ENCODE data around the gene NR3C1.

The NR3C1 gene

DNA sequence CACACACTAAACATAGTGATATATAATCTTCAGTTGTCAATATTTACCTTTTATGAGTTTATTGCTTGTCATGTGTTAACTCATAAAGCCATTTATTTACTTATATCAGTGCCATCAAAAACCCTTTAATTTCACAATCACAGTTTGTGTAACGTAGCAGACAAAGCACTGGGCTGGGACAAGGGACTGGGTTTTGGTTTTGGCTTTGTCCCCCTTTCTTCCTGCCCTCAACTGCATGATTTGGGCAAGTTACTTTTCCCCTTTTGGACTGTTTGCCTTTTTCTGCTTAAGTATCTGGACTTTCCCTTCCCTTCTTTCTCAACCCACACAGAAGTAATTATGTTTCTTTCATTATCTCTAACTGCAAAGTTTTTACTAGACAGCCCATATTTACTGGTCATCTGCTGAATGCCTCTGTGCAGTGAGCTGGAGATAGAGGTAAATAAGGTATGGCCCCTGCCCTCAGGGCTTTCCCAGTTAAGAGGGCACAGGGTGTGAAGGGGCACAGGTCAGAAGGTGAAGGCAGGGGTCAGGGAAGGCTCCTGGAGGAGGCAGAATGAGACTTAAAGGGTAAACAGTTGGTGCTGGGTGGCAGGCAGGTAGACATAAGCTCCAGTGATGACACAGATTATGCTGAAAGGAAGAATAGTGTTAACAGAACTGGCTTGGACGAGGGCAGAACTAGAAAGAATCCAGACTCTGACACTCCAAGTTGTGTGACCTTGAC lies 14.8 kb upstream of the NR3C1 start:
- DNase-seq, result no peak

DNA sequence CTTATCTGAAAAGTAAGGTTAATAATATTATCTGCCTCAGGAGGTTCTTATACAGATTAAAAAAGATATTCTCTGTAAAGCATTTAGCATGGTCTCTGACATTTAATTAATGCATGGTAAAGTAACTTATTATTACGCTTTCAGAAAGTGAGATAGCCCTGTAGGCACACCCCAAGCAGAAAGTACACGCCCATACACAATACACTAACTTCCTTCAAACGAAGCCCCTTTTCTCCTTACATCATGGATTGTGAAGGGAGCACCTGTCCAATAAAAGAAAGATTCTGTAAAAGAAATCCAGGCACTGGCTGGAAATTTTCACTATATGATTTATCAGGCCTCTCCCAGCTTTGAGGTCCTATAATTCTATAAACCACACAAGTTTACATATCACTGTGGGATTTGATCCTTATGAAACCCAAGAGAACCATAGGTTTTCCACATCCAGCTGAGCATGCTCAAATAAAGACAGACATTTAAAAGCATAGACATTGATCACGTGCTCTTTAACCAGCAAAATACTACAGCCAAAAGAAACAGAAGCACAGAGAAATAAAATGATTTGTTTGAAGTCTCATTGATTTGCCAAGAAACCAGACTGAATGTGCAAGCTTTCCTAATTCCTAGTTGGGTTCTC lies 14.1 kb upstream of the NR3C1 start:
- no peak for DNase-seq

DNA sequence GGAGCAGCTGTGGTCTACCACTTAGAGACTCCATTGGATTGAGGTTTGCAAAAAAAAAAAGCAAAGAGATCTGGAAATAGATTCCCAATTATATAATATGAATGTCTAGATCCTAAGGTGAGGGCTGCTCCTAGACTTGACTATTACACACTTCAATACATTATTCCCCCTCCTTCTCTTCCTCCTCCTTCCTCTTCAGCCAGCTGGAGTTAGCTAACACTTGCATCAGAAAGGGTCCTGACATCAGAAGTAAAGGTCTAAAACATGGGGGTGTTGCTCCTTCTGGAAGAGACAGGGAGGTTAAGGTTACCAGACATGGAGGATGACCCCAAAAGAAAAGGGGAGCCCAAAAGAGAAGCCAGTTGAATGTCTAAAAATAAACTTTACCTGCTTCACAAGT lies 12.9 kb upstream of the NR3C1 start:
- DNase-seq, result no peak

DNA sequence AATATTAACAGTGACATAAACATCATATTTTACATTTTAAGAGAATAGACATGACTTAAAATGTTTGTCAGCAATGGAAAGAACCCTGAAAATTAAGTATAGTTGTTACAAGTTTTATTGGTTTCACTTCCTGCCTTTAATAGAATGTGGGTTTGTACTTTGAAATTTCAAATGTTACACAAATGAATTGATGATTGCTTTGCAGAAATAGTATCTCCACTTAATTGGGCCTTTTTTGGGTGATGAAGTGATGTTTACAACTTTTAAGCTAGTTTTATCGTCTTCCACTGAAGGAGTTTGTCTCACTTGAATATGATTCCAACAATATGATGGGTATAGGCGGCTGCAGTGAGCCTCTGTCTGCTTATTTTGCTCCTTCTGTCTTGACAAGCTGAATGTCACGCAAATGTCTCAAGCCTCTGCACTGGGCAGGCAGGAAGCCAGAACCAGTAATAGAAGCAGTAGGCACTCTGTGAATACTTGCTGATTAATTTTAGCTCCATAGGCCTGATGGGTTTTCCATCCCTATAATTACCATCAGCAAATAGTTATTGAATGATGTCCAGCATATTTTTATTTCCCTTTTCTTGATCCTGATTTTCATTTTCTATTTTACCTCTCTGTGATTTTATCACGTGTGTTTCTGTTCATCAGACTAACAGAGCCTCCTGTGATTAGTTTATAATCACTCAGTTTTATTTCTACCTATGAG lies 10.6 kb upstream of the NR3C1 start:
- no peak for DNase-seq

DNA sequence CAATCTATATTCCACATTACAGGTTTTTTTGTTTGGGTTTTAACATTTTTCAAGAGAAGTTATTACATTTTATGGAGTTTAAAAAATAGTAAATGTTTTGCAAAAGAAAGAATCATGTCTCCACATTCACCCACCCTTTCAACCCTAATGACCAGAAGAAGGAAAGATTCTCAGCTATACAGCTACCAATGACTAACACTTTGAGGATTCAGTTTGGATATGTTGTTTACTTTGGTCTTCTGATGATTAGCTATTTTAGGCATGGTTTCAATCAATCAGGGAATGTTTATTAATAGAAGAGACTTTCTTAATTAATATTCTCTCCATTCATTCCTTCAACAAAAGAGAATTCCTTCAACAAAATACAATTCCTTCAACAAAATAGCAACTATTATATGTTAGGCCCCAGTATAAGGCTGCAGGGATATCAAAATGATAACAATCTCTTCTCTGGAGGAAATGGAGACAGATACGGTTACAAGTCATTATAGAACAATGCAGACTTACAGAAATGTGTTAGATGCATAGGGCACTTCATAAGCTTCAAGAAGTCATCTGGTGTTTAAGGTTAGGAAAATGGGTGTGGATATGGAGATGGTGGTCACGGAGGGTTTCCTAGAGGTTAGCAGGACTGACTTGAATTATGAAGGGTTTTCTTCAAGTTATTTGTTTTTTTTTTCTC lies 9.3 kb upstream of the NR3C1 start:
- no peak for DNase-seq

DNA sequence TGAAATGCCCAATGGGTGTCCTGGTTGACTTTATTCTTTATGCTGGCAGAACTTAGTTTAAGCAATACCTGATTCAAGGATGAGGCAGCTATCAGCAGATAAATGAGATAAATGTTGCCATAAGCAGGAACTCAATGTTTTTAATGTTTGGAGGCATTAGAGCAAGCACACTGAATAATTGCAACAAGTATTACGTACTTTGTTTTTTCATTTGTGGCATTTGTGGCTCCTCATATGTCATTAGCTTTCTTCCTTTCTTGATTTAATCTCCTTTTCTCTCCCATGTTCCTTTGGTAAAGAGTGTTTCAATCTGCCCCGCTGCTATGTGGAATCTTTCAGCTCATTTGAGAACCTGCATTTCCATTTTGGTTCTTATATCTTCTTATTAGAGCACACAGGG lies 6.4 kb upstream of the NR3C1 start:
- DNase-seq, result no peak

DNA sequence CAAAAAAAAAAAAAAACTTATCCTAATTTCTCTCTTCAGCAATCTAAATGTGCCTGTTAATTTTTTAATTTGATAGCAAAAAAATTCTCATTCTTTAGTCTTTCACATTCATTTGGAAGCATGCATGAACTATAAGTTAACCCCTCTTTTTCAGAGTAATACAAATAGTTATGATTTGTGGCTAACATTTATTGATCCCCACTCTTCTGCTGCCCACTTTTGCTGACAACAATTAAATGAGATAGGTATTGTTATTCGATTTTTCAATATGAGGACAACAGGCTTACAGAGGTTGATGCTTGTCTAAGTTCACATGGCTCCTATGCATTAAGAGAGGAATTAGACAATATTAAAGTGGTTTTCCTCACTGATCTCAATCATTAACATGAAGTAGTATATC lies 2.9 kb upstream of the NR3C1 start:
- no peak for DNase-seq

DNA sequence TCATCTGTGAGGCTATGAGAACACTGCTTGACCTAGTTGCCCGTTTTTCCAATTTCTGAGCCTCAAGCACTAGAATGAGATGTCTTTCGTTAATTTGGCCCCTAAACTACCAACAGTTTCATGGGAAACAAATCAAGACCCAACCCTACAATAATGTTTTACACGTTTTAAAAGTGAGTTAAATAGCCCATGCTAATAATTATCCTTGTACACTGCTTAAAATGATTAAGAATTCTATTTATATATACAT lies 2.3 kb upstream of the NR3C1 start:
- DNase-seq, result no peak

DNA sequence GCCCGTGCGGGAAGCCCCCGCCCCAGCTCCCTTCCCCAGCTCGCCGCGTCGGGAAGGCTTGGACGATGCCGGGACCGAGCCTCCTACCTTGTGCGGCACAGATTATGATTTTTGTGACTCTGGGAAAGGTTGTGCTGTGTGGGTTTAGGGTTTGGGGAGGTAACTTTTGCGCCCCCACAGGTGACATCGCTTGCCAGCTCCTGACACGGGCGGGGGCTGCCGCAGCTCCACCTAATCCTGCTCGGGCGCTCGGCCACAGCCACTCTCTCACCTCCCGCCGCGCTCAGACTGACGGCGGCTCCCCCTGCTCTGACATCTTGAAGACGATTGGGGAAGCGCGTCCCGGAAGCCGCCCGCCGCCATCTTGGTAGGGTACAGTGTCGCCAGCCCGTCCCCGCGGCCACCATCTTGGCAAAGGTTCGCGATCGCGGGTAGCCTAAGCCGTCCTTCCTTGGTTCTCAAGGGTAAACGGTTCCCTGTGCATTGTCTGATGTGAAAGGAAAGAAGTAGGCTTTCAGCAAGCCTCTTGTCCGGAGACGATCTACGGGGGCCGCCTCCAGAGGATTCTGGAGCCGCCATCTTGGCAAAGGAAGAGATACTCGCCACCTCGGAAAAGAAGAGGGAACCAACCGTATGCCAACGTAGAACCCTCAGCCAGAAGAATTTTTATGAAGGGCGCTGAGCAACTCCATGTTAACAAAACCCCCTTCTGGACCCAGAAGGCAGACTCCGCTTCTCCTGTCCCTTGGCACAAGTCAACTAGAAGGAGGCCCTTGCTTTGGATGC lies 1.8 kb upstream of the NR3C1 start:
- no peak for DNase-seq

DNA sequence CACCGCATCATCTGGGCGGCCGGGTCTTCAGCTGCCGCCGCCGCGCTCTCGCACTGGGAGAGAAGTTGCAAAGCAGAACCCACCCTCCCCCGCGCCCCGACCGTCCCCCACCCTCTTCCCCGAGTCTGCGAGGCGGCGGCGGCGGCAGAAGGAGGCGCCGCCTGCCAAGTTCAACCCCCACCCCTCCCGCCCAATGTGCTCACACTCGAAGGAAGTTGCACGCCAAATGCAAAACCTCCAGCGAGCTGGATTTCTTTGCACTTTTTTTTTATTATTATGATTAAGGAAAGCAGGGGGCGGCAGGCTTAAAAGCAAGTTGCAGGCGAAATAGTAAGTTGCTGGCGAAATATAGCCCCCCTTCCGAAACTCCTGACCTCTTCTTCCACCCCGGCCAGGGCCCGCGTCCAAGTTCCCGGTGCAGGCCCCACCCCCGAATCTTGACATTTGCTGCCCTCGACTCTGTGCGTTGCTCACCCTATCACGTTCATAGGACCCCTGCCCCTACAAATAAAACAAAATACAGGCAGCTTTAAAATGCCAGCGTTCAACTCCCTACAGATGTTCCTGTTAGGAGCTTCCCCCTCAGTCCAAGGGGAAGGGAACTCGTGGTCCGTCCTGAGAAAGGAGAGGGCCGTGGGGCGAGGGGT lies 1.1 kb upstream of the NR3C1 start:
- DNase-seq, result no peak

DNA sequence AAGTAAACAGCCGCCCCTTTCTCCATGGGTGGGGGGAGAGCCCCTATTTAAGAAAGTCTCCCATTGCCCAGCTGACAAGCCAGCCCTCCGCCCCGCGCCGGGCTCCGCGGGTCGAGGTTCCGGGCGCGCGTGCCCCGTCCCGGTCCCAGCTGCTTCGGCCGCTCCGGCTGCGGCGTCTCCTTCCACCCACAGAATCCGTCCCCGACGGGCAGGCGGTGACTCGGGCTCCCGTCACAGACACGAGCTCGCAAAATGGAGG lies 223 bp downstream of the NR3C1 start:
- DNase-seq, result no peak

DNA sequence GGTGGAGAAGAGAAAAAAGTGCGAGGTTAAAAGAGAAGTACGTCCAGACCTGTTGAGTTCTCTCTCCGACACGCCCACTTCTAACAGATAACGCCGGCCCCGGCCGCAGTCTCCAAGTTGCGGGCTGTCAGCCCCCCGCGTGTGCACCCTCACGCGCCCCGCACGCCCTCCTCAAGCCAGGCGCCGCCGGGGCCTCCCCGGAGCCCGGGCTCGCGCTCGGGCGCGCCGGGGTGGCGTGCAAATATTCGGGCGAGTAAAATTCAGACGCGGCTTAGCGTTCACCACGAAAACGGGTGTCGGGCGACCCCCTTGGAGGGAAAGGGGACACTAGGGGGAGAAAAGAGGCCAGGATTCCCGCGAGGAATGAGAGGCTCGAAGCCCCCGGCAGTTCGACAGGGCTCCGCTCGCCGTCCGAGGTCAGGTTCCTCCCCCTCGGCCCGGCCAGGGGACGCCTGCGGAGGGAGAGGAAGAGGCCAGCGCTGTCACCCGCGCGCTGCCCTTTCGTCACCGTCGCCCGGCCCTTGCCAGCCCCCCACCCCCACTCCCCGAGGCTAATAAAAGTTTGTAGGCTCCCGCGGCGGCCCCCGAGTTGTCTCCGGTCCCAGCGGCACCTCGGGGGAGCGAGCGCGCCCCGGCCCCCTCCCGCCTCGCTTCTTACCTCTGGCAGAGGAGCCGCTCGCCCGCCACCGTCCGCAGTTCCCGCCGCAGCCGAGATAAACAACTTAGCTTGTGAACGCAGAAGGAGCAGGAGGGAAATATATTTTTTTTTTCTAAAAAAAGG lies 743 bp downstream of the NR3C1 start:
- DNase-seq, result no peak

DNA sequence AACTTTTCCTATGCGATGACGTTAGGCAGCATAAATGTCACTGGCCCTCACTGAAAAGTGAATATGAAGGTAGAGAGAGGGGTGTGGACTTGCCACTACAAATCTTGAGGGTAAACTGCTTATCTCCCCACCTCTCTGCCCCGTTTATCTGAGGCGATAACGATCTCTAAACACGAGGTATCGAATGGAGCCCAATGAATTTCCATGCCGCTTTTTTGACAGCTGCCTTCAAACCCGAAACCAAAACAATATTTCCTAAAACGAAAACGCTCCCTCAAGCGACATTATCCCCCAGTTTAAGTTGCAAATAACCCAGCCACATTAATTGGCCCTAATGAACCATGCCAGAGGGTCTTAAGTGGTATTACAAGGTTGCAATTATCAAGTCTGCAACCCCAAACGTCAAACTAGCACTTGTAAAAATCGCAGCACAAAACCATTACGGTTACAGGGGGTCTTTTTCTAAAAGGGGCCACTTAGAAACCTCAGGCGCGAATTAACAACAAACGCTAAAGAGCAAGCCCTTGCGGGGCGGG lies 1.4 kb downstream of the NR3C1 start:
- DNase-seq, result no peak

DNA sequence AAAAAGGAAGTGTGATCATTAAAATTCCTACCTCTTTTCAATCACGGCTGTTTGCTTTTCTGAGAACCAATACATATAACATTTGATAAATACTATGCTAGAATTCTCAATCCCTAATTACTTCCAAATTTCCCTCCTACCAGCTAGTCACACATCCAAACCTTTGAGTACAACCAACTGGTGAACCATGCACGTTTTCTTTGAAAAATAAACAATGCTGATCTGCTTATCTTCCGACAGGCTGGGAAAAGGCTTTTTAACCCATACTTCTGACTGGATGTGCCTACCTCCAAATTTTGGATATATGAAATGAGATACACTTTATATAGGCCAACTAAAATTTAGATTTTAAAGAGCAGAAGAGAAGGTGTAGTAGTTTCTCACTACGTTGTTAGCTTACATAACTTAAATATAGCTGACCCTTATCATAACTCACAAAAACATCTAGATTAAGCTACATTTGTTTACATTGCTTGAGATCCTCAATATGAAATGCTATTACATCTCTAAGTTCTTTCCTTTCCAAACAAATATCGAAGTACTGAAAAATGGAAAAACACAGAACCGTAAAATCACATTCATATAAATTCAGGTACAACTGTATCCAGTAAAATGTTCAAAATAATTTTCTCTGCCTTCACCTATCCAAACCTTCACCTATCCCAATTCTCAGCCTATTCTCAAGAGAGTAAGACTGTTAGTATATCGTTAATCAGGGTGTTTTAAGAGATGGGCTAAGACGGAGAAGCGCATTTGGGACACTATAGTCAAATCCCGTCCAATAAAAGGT lies 2.1 kb downstream of the NR3C1 start:
- DNase-seq, result no peak

DNA sequence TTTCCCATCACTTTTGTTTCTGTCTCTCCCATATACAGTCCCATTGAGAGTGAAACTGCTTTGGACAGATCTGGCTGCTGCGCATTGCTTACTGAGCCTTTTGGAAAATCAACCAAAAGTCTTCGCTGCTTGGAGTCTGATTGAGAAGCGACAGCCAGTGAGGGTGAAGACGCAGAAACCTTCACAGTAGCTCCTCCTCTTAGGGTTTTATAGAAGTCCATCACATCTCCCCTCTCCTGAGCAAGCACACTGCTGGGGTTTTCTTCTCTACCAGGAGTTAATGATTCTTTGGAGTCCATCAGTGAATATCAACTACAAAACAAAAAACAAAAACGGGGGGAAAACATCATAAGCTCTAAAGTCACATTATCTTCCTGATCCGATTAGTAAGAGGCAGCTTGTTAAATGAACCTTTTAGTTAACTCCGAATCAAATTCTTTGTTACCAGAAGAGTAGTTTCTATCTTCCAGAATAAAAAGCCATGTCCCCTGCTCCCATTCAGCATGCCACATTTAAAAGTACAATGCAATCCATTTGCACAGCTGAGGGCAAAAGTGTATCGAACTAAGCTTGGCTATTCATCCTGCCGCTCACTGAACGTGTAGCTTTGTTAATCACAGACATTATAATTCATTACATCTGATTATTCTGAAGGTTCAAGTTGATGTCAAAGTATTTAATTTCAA lies 2.8 kb downstream of the NR3C1 start:
- no peak for DNase-seq

DNA sequence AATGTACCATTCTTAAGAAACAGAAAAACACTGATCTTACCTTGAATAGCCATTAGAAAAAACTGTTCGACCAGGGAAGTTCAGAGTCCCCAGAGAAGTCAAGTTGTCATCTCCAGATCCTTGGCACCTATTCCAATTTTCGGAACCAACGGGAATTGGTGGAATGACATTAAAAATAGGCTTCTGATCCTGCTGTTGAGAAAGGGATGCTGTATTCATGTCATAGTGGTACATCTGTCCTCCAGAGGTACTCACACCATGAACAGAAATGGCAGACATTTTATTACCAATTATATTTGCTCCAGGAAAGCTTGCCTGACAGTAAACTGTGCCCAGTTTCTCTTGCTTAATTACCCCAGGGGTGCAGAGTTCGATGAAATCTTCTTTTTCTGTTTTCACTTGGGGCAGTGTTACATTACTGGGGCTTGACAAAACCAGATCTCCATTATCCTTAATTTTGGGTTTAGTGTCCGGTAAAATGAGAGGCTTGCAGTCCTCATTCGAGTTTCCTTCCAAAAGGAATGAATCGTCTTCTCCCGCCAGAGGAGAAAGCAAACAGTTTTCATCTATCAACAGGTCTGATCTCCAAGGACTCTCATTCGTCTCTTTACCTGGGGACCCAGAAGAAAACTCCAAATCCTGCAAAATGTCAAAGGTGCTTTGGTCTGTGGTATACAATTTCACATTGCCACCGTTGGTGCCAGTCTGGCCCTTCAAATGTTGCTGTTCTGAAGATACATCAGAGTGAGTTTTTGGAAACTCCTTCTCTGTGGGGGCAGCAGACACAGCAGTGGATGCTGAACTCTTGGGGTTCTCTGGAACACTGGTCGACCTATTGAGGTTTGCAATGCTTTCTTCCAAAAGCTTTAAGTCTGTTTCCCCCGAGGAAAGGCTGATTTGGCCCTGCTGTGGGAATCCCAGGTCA lies 3.6 kb downstream of the NR3C1 start:
- no peak for DNase-seq

DNA sequence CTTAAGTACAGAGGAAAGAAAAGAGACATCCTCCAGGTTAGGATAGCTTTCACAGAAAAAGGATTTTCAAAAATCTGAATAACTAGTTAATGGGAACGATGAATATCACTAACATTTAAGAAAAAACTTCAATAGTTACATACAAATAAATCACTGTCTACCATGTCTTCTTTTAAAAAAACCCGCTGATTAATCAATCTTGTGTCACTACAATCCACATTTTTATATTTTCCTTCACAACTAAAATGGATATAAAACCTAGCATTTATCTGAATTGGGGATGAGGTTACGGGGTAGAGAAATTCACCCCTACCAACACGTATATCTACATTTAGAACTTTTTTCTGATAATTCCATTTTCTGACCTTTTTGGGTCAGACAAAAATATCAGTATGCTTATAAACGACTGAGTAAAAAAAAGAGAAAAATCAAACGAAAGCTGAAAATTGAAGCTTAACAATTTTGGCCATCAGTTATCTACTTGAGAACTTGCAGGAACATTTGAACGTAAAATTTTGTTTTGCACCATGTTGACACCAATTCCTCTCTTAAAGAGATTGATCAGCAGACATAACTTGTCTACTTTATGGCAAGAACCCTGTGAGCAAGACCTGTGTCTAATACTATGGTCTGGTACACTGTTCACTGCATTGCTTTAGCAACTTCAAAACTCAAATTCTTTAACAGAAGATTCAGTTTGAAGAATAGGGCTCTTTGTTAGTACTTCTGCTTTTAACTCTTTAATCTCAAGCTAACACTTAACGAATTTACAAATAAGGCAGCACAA lies 4.8 kb downstream of the NR3C1 start:
- no peak for DNase-seq

DNA sequence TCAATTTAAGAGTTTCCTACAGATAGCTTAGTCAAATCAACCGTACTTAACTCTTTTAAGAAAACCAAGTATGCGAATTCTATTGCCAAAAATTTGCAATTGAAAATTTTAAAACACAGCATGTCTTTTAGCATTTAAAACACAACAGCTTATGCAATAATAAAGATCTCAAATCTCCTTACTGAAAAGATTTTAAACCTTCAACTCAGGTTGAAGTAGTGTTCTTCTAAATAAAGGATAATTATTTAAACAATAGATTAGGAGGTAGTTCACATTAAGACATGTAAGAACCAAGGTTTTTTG lies 5.5 kb downstream of the NR3C1 start:
- DNase-seq, result no peak
